CD4-positive, alpha-beta memory T cell (primary cell): ENCODE measurements around the gene BICDL1. TPM values are rescaled to one million over a fixed set of nuclear protein-coding genes. Genes with fewer than 3 reads are reported as not detected.
"Not testable (repeated sequence)": the region's sequence is repeated elsewhere in the genome, so short reads cannot be mapped to it uniquely, and the experiment has no call there.

Experiments used
- CTCF ChIA-PET: fragments of 350-600 bp; sonication (Branson Sonifier 250); formaldehyde crosslinking; loops from one replicate; lab custom pipeline; 2021; ENCODE audit warnings: inconsistent platforms; ENCODE audit not compliant: partially characterized antibody; lab: Charles Lee
- POLR2A ChIA-PET: fragments of 350-600 bp; sonication (Branson Sonifier 250); formaldehyde crosslinking; loops from one replicate; lab custom pipeline; 2021; ENCODE audit not compliant: partially characterized antibody; lab: Charles Lee
- DNase-seq, 5 donors: peaks; one replicate each; pipeline versions ENCODE4 v3.0.0 to v3.0.0-alpha.2; 2020 to 2022; ENCODE audit warnings: mixed read lengths in 1 of 5
- H3K27ac ChIP-seq: one replicate; pipeline ENCODE4 v1.7.0; 2013; ENCODE audit warnings: low read depth, low read length
- H3K27me3 ChIP-seq: 2 replicates; pipeline ENCODE4 v1.7.0; 2013; ENCODE audit warnings: mild to moderate bottlenecking, low read length, moderate library complexity; ENCODE audit not compliant: insufficient read depth
- H3K36me3 ChIP-seq: 2 replicates; pipeline ENCODE4 v1.7.0; 2013; ENCODE audit warnings: mild to moderate bottlenecking, low read length, moderate library complexity; ENCODE audit not compliant: insufficient read depth
- H3K4me1 ChIP-seq: 2 replicates; pipeline ENCODE4 v1.7.0; 2013; ENCODE audit warnings: mild to moderate bottlenecking, low read length, moderate library complexity; ENCODE audit not compliant: insufficient read depth
- H3K4me3 ChIP-seq, 2 donors: one replicate each; pipeline ENCODE4 v1.7.0; 2013; ENCODE audit warnings: low read length in 2 of 2, mild to moderate bottlenecking in 1 of 2
- H3K9me3 ChIP-seq, 2 donors: one replicate each; pipeline ENCODE4 v1.7.0; 2013; ENCODE audit warnings: low read length in 2 of 2, control low read depth in 1 of 2; ENCODE audit not compliant: control insufficient read depth in 1 of 2
- H3K27ac Mint-ChIP-seq, 7 donors: one replicate each; pipeline ENCODE4 v1.8.0; 2020 to 2021; ENCODE audit warnings: mixed read lengths in 7 of 7, mild to moderate bottlenecking in 6 of 7, inconsistent platforms in 3 of 7, moderate library complexity in 3 of 7
- H3K27me3 Mint-ChIP-seq, 2 donors: one replicate each; pipeline ENCODE4 v1.8.0; 2020 to 2021; ENCODE audit warnings: mixed read lengths in 2 of 2
- H3K36me3 Mint-ChIP-seq, 2 donors: one replicate each; pipeline ENCODE4 v1.8.0; 2020 to 2021; ENCODE audit warnings: mixed read lengths in 2 of 2, inconsistent platforms in 1 of 2, mild to moderate bottlenecking in 1 of 2
- H3K4me1 Mint-ChIP-seq, 4 donors: one replicate each; pipeline ENCODE4 v1.8.0; 2020 to 2021; ENCODE audit warnings: mixed read lengths in 4 of 4, mild to moderate bottlenecking in 1 of 4
- H3K4me3 Mint-ChIP-seq, 8 donors: one replicate each; pipeline ENCODE4 v1.8.0; 2020 to 2021; ENCODE audit warnings: mixed read lengths in 8 of 8, mild to moderate bottlenecking in 7 of 8, moderate library complexity in 6 of 8, inconsistent platforms in 3 of 8
- H3K9me3 Mint-ChIP-seq, 8 donors: one replicate each; pipeline ENCODE4 v1.8.0; 2020 to 2021; ENCODE audit warnings: mixed read lengths in 8 of 8, mild to moderate bottlenecking in 5 of 8, inconsistent platforms in 3 of 8, moderate library complexity in 1 of 8
- intact Hi-C: fragments of 100-400 bp; cut with micrococcal nuclease; formaldehyde crosslinking; loops from one replicate; pipeline ENCODE4 v1.15.1; 2023
- polyA plus RNA-seq, 2 donors: library from polyadenylated mRNA; unstranded; fragments of 300-500 nt; fragmentation: Illumina TruSeq; gene quantifications; one replicate each; pipeline ENCODE4 v1.2.3, GENCODE V29; 2021
- total RNA-seq, 2 experiments: library from RNA; stranded (reverse); gene quantifications; one replicate each; pipeline ENCODE4 v1.2.3, GENCODE V29; 2021

The BICDL1 gene
- total and polyA plus RNA-seq, 4 experiments from 2014 or later = 2.3 to 153 (median 73.2) TPM

GRCh38 chr12:119956047-119956446, 33.0 kb upstream of the BICDL1 start:
- intact Hi-C loops = no loop called here

GRCh38 chr12:119957135-119957534, 31.9 kb upstream of the BICDL1 start:
- Mint-ChIP-seq H3K9me3 (peaks cover 0 to 41% (median 28%) of the 10 kb centered on the region in 8 donors), H3K36me3 (peaks cover 5 to 7% of the 10 kb centered on the region in 2 donors), H3K4me1 (no peaks in the 10 kb centered on the region), H3K27me3 (no peaks in the 10 kb centered on the region), H3K4me3 (no peak overlapping the region), H3K27ac (no peak overlapping the region)
- no peak overlapping the region for H3K27ac ChIP-seq
- ChIA-PET CTCF (no interaction called here), POLR2A (no interaction called here)
- no peaks in the 10 kb centered on the region for H3K36me3 ChIP-seq
- DNase-seq = no peak
- H3K4me1 ChIP-seq = no peaks in the 10 kb centered on the region
- peaks cover 0 to 19% of the 10 kb centered on the region in 2 donors for H3K9me3 ChIP-seq
- H3K27me3 ChIP-seq = no peaks in the 10 kb centered on the region
- intact Hi-C loops = no loop called here
- H3K4me3 ChIP-seq = no peak overlapping the region

More at GRCh38 chr12:119956047-119956446, 33.0 kb upstream of the BICDL1 start:
- no peaks in the 10 kb centered on the region for H3K4me1 ChIP-seq
- Mint-ChIP-seq H3K4me3 (no peak overlapping the region), H3K27me3 (no peaks in the 10 kb centered on the region), H3K4me1 (no peaks in the 10 kb centered on the region), H3K9me3 (peaks cover 0 to 41% (median 28%) of the 10 kb centered on the region in 8 donors), H3K27ac (no peak overlapping the region), H3K36me3 (peaks cover 5 to 7% of the 10 kb centered on the region in 2 donors)
- no peak overlapping the region for H3K27ac ChIP-seq
- CTCF ChIA-PET = interaction anchor here (0.8 kb wide), 1 partner anchor 131 kb away, joined by 3 read pairs; no protein-coding TSS in a partner anchor
- no peak for DNase-seq
- peaks cover 0 to 19% of the 10 kb centered on the region in 2 donors for H3K9me3 ChIP-seq
- POLR2A ChIA-PET = no interaction called here
- no peak overlapping the region for H3K4me3 ChIP-seq
- H3K36me3 ChIP-seq = no peaks in the 10 kb centered on the region
- no peaks in the 10 kb centered on the region for H3K27me3 ChIP-seq

- H3K4me1 Mint-ChIP-seq = peaks cover 0 to 4% (median 1%) of the 10 kb centered on the region in 4 donors
- ChIA-PET POLR2A (no interaction called here), CTCF (no interaction called here)
- DNase-seq = no peak
- Histone ChIP-seq H3K4me1 (no peaks in the 10 kb centered on the region), H3K27ac (no peak overlapping the region), H3K36me3 (no peaks in the 10 kb centered on the region), H3K27me3 (no peaks in the 10 kb centered on the region), H3K9me3 (peaks cover 0 to 19% of the 10 kb centered on the region in 2 donors), H3K4me3 (no peak overlapping the region)
- peaks cover 5 to 7% of the 10 kb centered on the region in 2 donors for H3K36me3 Mint-ChIP-seq
- no peak overlapping the region for H3K4me3 Mint-ChIP-seq
- intact Hi-C loops = no loop called here
- peaks cover 0 to 39% (median 27%) of the 10 kb centered on the region in 8 donors for H3K9me3 Mint-ChIP-seq
- H3K27ac Mint-ChIP-seq = no peak overlapping the region
- H3K27me3 Mint-ChIP-seq = peaks cover 0 to 3% of the 10 kb centered on the region in 2 donors
These were observed 29.6 kb upstream of the BICDL1 start for GRCh38 chr12:119959435-119959834.

- Mint-ChIP-seq H3K27me3 (peaks cover 0 to 3% of the 10 kb centered on the region in 2 donors), H3K4me3 (no peak overlapping the region), H3K27ac (no peak overlapping the region), H3K9me3 (peaks cover 0 to 3% (median 0%) of the 10 kb centered on the region in 8 donors), H3K4me1 (peaks cover 0 to 4% (median 1%) of the 10 kb centered on the region in 4 donors), H3K36me3 (no peaks in the 10 kb centered on the region)
- no peak for DNase-seq
- no peak overlapping the region for H3K27ac ChIP-seq
- no peaks in the 10 kb centered on the region for H3K36me3 ChIP-seq
- CTCF ChIA-PET = no interaction called here
- no peaks in the 10 kb centered on the region for H3K4me1 ChIP-seq
- H3K9me3 ChIP-seq = no peaks in the 10 kb centered on the region
- H3K27me3 ChIP-seq = no peaks in the 10 kb centered on the region
- H3K4me3 ChIP-seq = no peak overlapping the region
- intact Hi-C loops = no loop called here
- POLR2A ChIA-PET = no interaction called here
These were observed 24.9 kb upstream of the BICDL1 start for GRCh38 chr12:119964123-119964522.

- Mint-ChIP-seq H3K27me3 (peaks cover 0 to 3% of the 10 kb centered on the region in 2 donors), H3K36me3 (no peaks in the 10 kb centered on the region), H3K4me1 (peaks cover 0 to 4% (median 1%) of the 10 kb centered on the region in 4 donors), H3K27ac (no peak overlapping the region), H3K4me3 (no peak overlapping the region), H3K9me3 (peaks cover 0 to 2% (median 0%) of the 10 kb centered on the region in 8 donors)
- Histone ChIP-seq H3K4me3 (no peak overlapping the region), H3K27ac (no peak overlapping the region), H3K27me3 (no peaks in the 10 kb centered on the region), H3K4me1 (no peaks in the 10 kb centered on the region), H3K36me3 (no peaks in the 10 kb centered on the region), H3K9me3 (no peaks in the 10 kb centered on the region)
- intact Hi-C loops = no loop called here
- ChIA-PET CTCF (no interaction called here), POLR2A (no interaction called here)
- DNase-seq = no peak
These were observed 24.1 kb upstream of the BICDL1 start for GRCh38 chr12:119964929-119965328.

GRCh38 chr12:119980242-119980641, 8.8 kb upstream of the BICDL1 start:
- Histone ChIP-seq H3K9me3 (no peaks in the 10 kb centered on the region), H3K36me3 (no peaks in the 10 kb centered on the region), H3K4me3 (no peak overlapping the region), H3K27me3 (no peaks in the 10 kb centered on the region), H3K27ac (no peak overlapping the region), H3K4me1 (no peaks in the 10 kb centered on the region)
- intact Hi-C loops = loop anchor here (10.0 kb wide), 1 partner anchor 75 kb away; no protein-coding TSS in a partner anchor
- peaks cover 0 to 3% (median 0%) of the 10 kb centered on the region in 8 donors for H3K9me3 Mint-ChIP-seq
- DNase-seq = no peak
- H3K27me3 Mint-ChIP-seq = no peaks in the 10 kb centered on the region
- peaks cover 5 to 6% (median 6%) of the 10 kb centered on the region in 4 donors for H3K4me1 Mint-ChIP-seq
- peak overlapping the region in 1 of 7 donors; percentile 48 for H3K27ac Mint-ChIP-seq
- H3K4me3 Mint-ChIP-seq = peak overlapping the region in 1 of 8 donors; percentile 43
- POLR2A ChIA-PET = interaction anchor here (0.5 kb wide), 1 partner anchor 237 kb away, joined by 4 read pairs; no protein-coding TSS in a partner anchor
- no peaks in the 10 kb centered on the region for H3K36me3 Mint-ChIP-seq
- CTCF ChIA-PET = no interaction called here

- H3K4me3 Mint-ChIP-seq, CTCF ChIA-PET, H3K27ac Mint-ChIP-seq, H3K4me1 Mint-ChIP-seq, H3K27me3 Mint-ChIP-seq, DNase-seq, H3K36me3 Mint-ChIP-seq, H3K27ac ChIP-seq, H3K9me3 Mint-ChIP-seq, H3K4me3 ChIP-seq, H3K36me3 ChIP-seq, POLR2A ChIA-PET, H3K9me3 ChIP-seq, H3K4me1 ChIP-seq, H3K27me3 ChIP-seq: not testable (repeated sequence)
- intact Hi-C loops = loop anchor here (10.0 kb wide), 1 partner anchor 76 kb away; no protein-coding TSS in a partner anchor
These were observed 8.3 kb upstream of the BICDL1 start for GRCh38 chr12:119980702-119981101.
